HG02610 (cell line): Measurements from ENCODE around the gene SCN4B.
"Not testable (repeated sequence)": the region's sequence is repeated elsewhere in the genome, so short reads cannot be mapped to it uniquely, and the experiment has no call there.

ENCODE experiments used
- ATAC-seq: cut with Tn5 transposase; IDR thresholded peaks from one replicate; pipeline ENCODE4 v1.9.1; 2021; ENCODE audit warnings: mild to moderate bottlenecking, moderate library complexity; ENCODE audit not compliant: unreplicated experiment

The SCN4B gene

GRCh38 chr11:118152552-118153471 is at the start of gene SCN4B:
Gene SCN4B (minus strand): TSS chr11:118152823. CDS start chr11:118152673, 150 bp downstream.
- no peak for ATAC-seq

- no peak for ATAC-seq
These were observed 49.3 kb upstream of the SCN4B start for GRCh38 chr11:118201966-118202365.

DNA sequence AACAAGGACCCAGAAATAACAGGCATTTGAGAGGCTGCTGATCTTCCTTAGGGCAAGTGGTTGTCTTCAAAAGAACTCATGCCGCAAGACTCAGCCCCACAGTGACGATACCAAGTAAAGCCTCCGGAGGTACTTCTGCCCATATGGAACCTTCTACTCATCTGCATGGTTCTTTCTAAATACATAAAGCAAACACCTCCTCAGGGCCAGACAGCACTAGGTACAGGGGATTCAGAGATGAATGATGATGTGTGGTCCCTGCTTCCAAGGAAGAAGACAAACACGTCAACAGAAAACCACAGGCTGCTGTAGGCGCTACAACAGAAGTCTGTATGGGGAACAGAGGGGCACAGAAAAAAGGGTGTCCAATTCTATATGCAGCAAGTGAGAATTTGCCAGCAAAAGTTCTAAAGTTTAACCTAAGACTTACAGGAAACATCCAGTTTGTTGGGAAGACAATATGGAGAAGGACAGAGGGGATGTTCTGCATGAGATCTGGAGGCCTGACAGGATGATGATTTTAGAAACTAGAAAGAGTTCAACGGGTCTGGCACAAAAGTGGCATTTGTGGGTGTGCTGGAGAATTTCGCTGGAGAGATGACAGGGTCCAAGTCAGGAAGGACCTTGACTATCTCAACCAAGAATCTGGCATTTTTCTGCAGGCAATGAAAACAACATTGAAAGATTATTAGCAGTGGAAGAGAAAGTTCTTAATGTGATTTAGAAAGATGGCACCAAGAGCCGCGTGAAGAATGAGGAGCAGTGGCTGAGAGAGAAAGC is 48.5 kb upstream of the SCN4B start:
- no peak for ATAC-seq

- ATAC-seq = no peak
These were observed 47.9 kb upstream of the SCN4B start for GRCh38 chr11:118200497-118200896.

- ATAC-seq = no peak
These were observed 46.5 kb upstream of the SCN4B start for GRCh38 chr11:118199135-118199534.

DNA sequence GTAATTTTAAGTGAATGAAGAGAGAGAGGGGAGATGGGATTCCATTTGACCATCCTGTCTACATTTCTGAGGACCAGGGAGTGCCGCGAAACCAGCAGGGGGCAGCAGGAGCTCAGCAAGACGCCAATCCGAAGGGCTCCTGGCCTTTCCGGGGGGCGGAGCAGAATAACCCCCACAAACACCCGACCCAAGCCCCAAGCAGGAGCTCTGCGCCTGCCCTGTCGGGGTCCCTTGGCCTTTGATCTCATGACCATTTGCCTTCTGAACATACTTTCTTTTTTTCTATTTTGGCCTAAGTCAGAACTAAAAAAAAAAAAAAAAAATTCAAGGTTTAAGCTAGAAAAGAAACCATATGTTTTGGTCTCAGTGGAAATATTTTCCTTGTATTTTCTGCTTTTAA is 45.7 kb upstream of the SCN4B start:
- no peak for ATAC-seq

DNA sequence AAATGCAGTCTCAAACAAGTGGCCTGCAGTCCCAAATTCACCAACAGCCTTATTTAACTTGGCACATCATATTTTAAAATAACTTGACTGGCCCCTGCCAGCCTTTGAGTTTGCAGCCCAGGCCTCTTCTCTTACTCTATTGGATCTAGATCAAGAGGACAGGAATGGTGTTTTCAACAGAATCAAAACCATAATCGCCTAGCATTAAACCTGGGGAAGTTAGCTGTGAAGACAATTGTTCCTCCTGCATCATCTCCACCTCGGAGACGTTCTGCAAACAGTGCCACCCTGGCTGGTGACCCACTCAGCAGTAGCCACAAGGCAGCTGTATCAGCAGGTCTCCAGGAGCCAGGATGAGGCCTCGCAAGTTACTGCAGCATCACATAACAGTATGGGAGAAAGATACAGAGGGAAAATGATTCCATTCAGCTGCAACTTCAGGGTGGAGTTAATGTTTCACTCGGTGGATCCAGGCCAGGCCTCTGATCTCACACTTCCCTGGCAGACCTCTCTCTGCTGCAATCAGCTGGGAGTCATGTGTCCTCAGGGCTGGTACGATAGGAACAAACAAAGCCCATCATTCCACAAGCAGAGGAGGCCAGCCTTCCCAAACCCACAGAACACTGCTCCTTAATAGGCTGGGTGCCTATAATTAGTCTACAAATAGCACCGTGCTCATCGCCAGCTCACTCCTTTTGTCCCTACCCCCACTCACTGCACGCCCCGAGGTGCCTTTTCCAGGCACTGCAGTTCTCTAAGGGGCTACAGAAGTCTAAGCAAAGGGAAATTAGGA is 42.4 kb upstream of the SCN4B start:
- ATAC-seq = no peak

DNA sequence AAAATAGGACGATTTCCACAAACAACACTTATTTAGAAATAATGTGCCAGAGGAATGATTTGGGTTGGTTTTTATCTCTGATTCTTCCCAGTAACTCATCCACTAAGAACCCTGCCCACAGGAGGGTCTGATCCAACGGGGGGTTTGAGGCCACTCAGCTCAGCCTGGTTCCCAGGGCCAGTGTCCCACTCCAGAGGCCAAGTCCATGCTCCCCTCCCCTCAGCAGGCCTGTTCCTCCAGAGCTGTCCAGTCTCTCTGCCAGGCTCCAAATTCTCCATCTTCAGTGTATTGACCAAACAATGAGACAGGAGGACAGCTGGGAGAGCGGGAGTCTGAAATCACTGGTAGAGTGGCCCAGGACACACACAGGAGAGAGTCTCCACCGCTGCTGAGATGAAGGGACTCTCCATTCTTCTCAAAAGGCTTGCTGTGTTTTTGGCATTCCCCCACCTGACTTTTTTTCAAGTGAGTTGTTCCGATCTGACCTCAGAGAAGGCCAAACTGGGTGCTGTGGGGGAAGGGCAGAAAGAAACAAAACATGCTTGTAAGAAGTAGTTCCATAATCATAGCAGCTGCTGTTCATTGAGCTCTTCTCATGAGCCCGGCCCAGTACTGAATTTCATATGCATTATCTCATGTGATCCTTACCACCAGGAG is 41.4 kb upstream of the SCN4B start:
- no peak for ATAC-seq

DNA sequence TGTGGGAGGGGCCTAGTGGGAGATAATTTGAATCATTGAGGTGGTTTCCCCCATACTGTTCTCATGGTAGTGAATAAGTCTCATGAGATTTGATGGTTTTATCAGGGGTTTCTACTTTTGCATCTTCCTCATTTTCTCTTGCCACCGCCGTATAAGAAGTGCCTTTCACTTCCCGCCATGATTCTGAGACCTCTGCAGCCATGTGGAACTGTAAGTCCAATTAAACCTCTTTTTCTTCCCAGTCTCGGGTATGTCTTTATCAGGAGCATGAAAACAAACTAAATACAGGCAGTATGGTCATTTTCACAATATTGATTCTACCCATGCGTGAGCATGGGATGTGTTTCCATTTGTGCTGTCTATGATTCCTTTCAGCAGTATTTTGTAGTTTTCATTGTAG is 40.2 kb upstream of the SCN4B start:
- ATAC-seq = not testable (repeated sequence)

GRCh38 chr11:118190942-118191506 is 38.4 kb upstream of the SCN4B start:
- ATAC-seq = not testable (repeated sequence)

- no peak for ATAC-seq
These were observed 33.9 kb upstream of the SCN4B start for GRCh38 chr11:118186346-118187107.

DNA sequence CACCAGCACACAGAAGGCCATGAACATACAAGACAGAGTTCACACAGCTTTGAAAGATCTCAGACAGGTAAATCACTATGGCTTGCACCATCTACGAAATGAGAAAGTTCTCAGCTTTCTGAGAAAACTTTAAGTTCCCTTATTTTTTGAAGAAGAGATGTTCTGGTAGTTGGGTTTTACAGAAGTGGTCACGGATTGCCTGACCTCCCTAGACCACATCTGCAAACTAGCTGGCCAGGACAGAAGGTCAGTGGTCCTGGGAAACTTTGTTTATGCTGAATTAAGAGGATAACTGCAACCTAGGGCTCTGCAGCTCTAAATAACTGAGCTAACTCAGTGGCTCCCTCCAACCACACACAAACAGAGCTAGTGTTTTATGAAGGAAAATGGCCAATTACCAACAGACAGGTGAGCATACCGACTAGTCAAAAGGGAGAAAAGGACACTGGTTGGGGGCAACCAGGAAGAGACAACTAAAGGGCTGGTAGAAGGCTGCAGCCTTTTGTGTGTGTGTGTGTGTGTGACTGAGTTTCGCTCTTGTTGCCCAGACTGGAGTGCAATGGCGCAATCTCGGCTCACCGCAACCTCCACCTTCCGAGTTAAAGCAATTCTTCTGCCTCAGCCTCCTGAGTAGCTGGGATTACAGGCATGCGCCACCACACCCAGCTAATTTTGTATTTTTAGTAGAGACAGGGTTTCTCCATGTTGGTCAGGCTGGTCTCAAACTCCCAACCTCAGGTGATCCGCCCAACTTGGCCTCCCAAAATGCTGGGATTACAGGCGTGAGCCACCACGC is 32.4 kb upstream of the SCN4B start:
- no peak for ATAC-seq

GRCh38 chr11:118183691-118184090 is 31.1 kb upstream of the SCN4B start:
- ATAC-seq = not testable (repeated sequence)

- no peak for ATAC-seq
These were observed 27.7 kb upstream of the SCN4B start for GRCh38 chr11:118180300-118180703.

GRCh38 chr11:118176778-118177134 is 24.1 kb upstream of the SCN4B start:
- ATAC-seq = no peak

DNA sequence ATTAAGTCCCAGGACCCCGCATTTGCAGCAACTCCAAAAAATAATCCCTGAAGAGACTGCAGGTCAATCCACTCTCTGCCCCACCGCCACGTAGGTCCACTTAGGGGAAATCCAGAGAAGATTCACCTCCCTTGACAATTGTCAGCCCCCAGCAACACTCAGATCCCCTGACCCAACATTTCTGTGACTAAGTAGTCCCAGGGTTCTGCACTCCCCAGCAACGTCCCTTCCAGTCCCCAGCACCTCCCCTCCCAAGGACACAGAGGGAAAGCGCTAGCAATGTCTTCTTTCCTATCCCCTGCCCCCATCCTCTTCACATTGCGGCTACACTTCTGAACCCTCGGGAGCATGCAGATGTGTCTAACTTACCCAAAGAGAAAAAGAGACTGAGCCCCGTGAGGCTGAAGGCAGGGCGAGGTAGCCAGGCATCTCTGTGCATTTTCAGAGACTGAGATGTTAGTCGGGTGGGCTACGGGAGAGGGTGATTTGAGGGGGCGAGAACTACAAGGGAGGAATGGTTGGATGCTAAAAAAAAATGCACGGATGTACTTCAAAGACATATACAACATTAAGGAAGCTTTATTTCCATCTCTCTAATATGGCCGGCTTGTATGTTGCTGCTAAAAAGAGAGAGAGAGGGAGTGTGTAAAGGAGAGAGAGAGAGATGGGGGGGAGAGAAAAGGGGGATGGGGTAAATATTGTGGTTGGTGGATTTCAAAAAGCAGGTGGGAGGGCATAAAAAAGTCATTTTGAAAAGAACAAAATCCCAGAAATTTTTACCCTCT is 23.6 kb upstream of the SCN4B start, which contains the start of gene SCN2B:
TSS of gene SCN2B (minus strand) at position 647 of the 785 bp plus-strand sequence. CDS start at position 439, 208 bp downstream.
- ATAC-seq = no peak

DNA sequence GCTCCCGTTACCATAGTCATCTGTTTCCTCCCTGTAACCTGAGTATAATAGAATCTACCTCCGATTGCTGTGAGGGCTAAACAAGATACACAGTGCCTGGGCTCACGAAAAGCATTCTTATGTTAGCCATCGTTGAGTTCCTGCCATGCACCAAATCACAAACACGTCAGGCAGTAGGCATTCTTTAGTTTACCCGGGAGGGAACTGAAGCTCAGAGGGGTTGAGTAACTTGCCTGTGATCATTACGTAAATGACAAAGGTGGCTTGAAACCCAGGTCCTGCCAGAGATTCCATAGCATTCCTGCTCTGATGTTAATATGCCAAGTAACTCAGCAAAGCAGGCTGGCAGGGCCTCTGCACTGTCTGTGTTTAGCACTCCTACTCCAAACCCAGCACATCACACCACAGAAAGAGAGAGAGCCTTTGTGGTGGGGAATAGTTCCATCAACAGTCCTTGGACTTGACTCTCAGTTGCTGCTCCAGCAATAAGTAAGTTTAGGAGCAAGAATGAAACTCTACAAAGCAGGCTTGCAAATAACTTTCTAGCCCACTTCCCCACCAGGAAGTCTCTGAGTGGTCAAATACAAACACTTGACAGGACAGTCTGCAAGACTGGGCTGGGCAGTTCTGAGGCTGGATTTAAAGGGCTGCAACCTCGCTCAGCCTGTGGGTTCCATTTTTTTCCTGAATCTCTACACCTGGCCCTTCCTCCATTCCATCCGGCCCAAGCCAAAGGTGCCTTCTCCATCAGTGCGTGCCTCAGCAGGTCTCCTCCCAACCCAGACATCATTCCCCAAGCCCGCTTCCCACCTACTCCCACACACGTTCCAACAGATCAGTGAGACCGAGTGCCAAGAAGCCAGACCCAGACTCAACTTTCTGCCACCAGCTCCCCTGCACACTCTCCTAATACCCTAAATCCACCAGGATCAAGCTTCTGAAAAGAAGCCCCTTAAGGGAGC is 22.7 kb upstream of the SCN4B start:
- no peak for ATAC-seq
